Keratinocyte (primary cell): ENCODE data around the gene CCDC40. TPM values are rescaled to one million over a fixed set of nuclear protein-coding genes. Genes with fewer than 3 reads are reported as not detected.

Experiments used
- DNase-seq: peaks from one replicate; pipeline ENCODE4 v3.0.0-alpha.2; 2011; ENCODE audit warnings: low read depth, missing footprints, low spot score
- FAIRE-seq: peaks from 2 replicates; lab custom pipeline; 2011; peaks lifted over from hg19 to GRCh38; lab: Jason Lieb, UNC
- H2AFZ ChIP-seq: 2 replicates; pipeline ENCODE4 v1.6.0; 2012; ENCODE audit warnings: low read length, control low read depth, inconsistent platforms; ENCODE audit not compliant: control insufficient read depth
- H3K27ac ChIP-seq: 2 replicates; pipeline ENCODE4 v1.5.1; 2011; ENCODE audit warnings: low read length; ENCODE audit not compliant: control insufficient read depth, insufficient read depth
- H3K27me3 ChIP-seq: 3 replicates; pipeline ENCODE4 v1.6.0; 2011; ENCODE audit warnings: low read length; ENCODE audit not compliant: control insufficient read depth, insufficient read depth; ENCODE audit errors: extremely low read depth
- H3K36me3 ChIP-seq, 2 experiments: 2 replicates in 1 of 2; 3 replicates in 1 of 2; pipeline ENCODE4 v1.5.1; 2011; ENCODE audit warnings: low read length in 2 of 2, mild to moderate bottlenecking in 1 of 2; ENCODE audit not compliant: control insufficient read depth in 2 of 2, insufficient read depth in 2 of 2; ENCODE audit errors: extremely low read depth in 1 of 2
- H3K4me1 ChIP-seq: 3 replicates; pipeline ENCODE4 v1.5.1; 2011; ENCODE audit warnings: low read length; ENCODE audit not compliant: control insufficient read depth, insufficient read depth; ENCODE audit errors: extremely low read depth
- H3K4me2 ChIP-seq: 3 replicates; pipeline ENCODE4 v1.6.0; 2011; ENCODE audit warnings: low read depth, low read length; ENCODE audit not compliant: control insufficient read depth, insufficient read depth; ENCODE audit errors: extremely low read depth
- H3K4me3 ChIP-seq, 3 experiments: fragments of 200-600 bp in 1 of 3; sonication (generic) in 1 of 3; 2 replicates in 2 of 3; 3 replicates in 1 of 3; pipeline ENCODE4 v1.5.1; 2011 to 2016; ENCODE audit warnings: low read length in 3 of 3, mild to moderate bottlenecking in 3 of 3, control low read depth in 2 of 3, inconsistent platforms in 1 of 3, low read depth in 1 of 3, mixed read lengths in 1 of 3, mixed run types in 1 of 3, moderate library complexity in 1 of 3; ENCODE audit not compliant: control insufficient read depth in 2 of 3, insufficient read depth in 2 of 3; ENCODE audit errors: extremely low read depth in 1 of 3
- H3K79me2 ChIP-seq: 2 replicates; pipeline ENCODE4 v1.6.0; 2012; ENCODE audit warnings: low read length; ENCODE audit not compliant: control insufficient read depth, insufficient read depth
- H3K9ac ChIP-seq: 3 replicates; pipeline ENCODE4 v1.6.0; 2011; ENCODE audit warnings: low read length; ENCODE audit not compliant: control insufficient read depth, insufficient read depth; ENCODE audit errors: extremely low read depth
- H3K9me1 ChIP-seq: 3 replicates; pipeline ENCODE4 v1.6.0; 2011; ENCODE audit warnings: low read length; ENCODE audit not compliant: control insufficient read depth, insufficient read depth; ENCODE audit errors: extremely low read depth
- H3K9me3 ChIP-seq: 2 replicates; pipeline ENCODE4 v1.5.1; 2012; ENCODE audit warnings: low read depth, low read length; ENCODE audit not compliant: control insufficient read depth
- H4K20me1 ChIP-seq: 3 replicates; pipeline ENCODE4 v1.6.0; 2011; ENCODE audit warnings: low read length; ENCODE audit not compliant: control insufficient read depth, insufficient read depth; ENCODE audit errors: extremely low read depth
- CTCF ChIP-seq, 3 experiments: IDR thresholded peaks in 1 of 3; conservative IDR thresholded peaks in 1 of 3; optimal IDR thresholded peaks in 1 of 3; 2 replicates in 2 of 3; 3 replicates in 1 of 3; pipeline versions ENCODE3 to v1.5.1; 2011; ENCODE audit warnings: low read length in 3 of 3, mild to moderate bottlenecking in 3 of 3, moderate library complexity in 2 of 3, control low read depth in 1 of 3, inconsistent platforms in 1 of 3; ENCODE audit not compliant: insufficient read depth in 2 of 3; ENCODE audit errors: extremely low read depth in 1 of 3
- EZH2 ChIP-seq: IDR thresholded peaks from one replicate; pipeline ENCODE4 v1.6.1; 2012; ENCODE audit warnings: inconsistent platforms, mild to moderate bottlenecking, low read length, moderate library complexity
- dilution Hi-C: fragments of 300-500 bp; cut with MboI; formaldehyde crosslinking; loops from one replicate; pipeline ENCODE4 v1.7.0; 2020; ENCODE audit warnings: low sequenced_read_pairs; ENCODE audit not compliant: extremely low pct_ligation_motif_present
- polyA plus RNA-seq, 5 experiments: library from polyadenylated mRNA; depleted of rRNA in 3 of 5; stranded (reverse) in 3 of 5; stranded (forward) in 1 of 5; unstranded in 1 of 5; fragments of >200 nt; gene quantifications; 1 replicate in 1 of 5; 2 replicates in 3 of 5; 3 replicates in 1 of 5; pipeline versions ENCODE4 v1.2.1 to v1.2.3, GENCODE V29; 2011 to 2012; ENCODE audit warnings: missing spikeins in 2 of 5, low read depth in 1 of 5, low replicate concordance in 1 of 5

The CCDC40 gene
- polyA plus RNA-seq, 1 donor (not counting 4 experiments of a cell fraction or from before 2014, with no cell fraction given): 2.4 TPM

DNA sequence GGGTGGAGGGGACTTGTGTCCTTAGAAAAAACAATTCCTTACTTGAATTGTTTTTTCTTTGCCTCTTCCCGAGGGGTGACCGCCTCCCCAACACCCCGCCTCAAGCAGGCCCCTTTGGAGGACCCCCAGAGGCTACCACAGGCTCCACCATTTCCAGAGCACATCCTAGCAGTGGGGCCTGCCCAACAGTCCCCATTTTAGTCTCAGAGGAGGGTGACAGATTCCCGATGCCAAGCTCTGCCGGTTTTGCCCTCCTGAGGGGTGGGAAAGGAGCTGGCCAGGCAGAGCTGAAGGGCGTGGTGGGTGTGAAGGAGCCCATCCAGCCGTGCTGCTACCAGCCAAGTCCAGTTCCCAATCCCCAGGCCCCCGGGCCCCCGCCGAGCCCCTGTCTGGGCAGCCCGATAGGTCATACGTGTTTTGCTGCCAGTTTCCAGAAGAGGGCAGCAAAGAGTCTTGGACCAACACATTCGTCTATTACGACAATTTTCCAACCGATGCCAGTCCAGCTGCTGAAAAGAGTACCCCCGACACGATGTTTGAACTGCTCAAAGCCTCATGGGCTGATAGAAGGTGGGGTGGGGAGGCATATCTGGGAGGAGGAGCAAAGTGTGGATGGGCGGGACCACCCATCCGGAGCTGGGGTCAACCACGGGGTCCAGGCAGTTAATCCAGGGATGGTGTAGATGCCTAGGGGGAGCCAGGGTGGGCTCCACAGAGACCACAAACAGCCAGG lies 46.1 kb downstream of the CCDC40 start:
- no peaks in the 10 kb centered on the region for H3K79me2 ChIP-seq
- peak overlapping the region; percentile 7 for H3K4me2 ChIP-seq
- no peaks in the 10 kb centered on the region for H4K20me1 ChIP-seq
- peaks cover 7% of the 10 kb centered on the region for H3K27me3 ChIP-seq
- no peak overlapping the region for H3K4me3 ChIP-seq
- H3K9ac ChIP-seq: no peak overlapping the region
- no peaks in the 10 kb centered on the region for H3K36me3 ChIP-seq
- TF ChIP-seq EZH2: no peak
- TF ChIP-seq CTCF (optimal IDR thresholded peaks at IDR 0.05 in 1 of 3, IDR thresholded peaks at IDR 0.05 in 1 of 3, conservative IDR thresholded peaks at IDR 0.05 in 1 of 3; ENCODE audit: extremely low read depth in 1 of 3, insufficient read depth in 2 of 3, low read length in 3 of 3): peak; percentile 63 to 84 (median 83)
- DNase-seq (no peak), FAIRE-seq (peak; percentile 77)
- no peaks in the 10 kb centered on the region for H3K9me3 ChIP-seq
- H3K27ac ChIP-seq: no peak overlapping the region
- H3K4me1 ChIP-seq: no peaks in the 10 kb centered on the region
- H3K9me1 ChIP-seq: no peaks in the 10 kb centered on the region
- peak overlapping the region; percentile 10 for H2AFZ ChIP-seq
- dilution Hi-C loops: no loop called here

DNA sequence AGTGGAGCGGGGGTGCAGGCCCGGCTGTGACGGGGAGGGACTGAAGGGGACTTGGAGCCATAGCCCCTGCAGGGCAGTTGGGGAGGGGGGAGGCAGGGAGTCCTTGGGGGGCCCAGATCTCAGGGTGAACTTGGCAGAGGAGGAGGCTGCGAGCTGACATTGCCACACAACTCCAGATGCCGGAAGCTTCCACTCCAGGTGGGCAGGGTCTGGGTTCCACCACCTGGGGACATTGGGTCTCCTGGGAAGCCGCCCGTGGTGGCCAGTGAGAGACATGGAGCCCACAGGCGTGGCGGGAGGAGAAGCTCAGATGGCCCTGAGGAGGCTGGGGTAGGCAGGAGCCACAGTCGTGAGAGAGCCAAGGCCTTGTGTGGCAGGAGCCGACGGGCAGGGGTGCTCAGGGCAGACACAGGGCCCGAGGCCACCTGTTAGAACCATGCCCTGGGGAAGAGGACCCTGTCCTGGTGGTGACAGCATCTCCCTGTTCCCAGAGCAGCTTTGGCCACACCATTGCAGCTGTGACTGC lies 46.8 kb downstream of the CCDC40 start:
- Histone ChIP-seq H3K4me2 (peak overlapping the region; percentile 7), H3K4me3 (no peak overlapping the region), H4K20me1 (no peaks in the 10 kb centered on the region), H3K9ac (no peak overlapping the region), H3K9me3 (no peaks in the 10 kb centered on the region), H3K79me2 (no peaks in the 10 kb centered on the region), H2AFZ (no peak overlapping the region), H3K36me3 (no peaks in the 10 kb centered on the region), H3K9me1 (no peaks in the 10 kb centered on the region), H3K27ac (no peak overlapping the region), H3K27me3 (peaks cover 7% of the 10 kb centered on the region), H3K4me1 (no peaks in the 10 kb centered on the region)
- DNase-seq (no peak), FAIRE-seq (no peak)
- no peak for TF ChIP-seq CTCF (optimal IDR thresholded peaks at IDR 0.05 in 1 of 3, IDR thresholded peaks at IDR 0.05 in 1 of 3, conservative IDR thresholded peaks at IDR 0.05 in 1 of 3; ENCODE audit: extremely low read depth in 1 of 3, insufficient read depth in 2 of 3, low read length in 3 of 3)
- TF ChIP-seq EZH2: no peak
- dilution Hi-C loops: no loop called here
